GM23338 (cell line): ENCODE data around the gene SFXN1. TPM values are rescaled to one million over a fixed set of nuclear protein-coding genes. Genes with fewer than 3 reads are reported as not detected.

ENCODE experiments used
- ATAC-seq: fragments of 200-7000 bp; cut with Tn5 transposase; 3 replicates; pipeline ENCODE4 v1.9.1; 2020
- DNase-seq: peaks from one replicate; pipeline ENCODE4 v3.0.0-alpha.2; 2015; ENCODE audit warnings: low spot score
- H2AFZ ChIP-seq: fragments of 200-600 bp; sonication (generic); 2 replicates; pipeline ENCODE4 v1.8.0; 2016; ENCODE audit warnings: antibody characterized with exemption, mild to moderate bottlenecking, moderate library complexity
- H3F3A ChIP-seq: fragments of 200-600 bp; sonication (generic); replicated peaks from 2 replicates; pipeline ENCODE4 v1.8.0; 2017; ENCODE audit warnings: antibody characterized with exemption, mixed run types, low read depth
- H3K27ac ChIP-seq: fragments of 200-600 bp; sonication (generic); 2 replicates; pipeline ENCODE4 v1.6.1; 2016; ENCODE audit warnings: low read depth
- H3K27me3 ChIP-seq: fragments of 200-600 bp; sonication (generic); 2 replicates; pipeline ENCODE4 v1.8.0; 2016; ENCODE audit warnings: mild to moderate bottlenecking, mixed run types, moderate library complexity; ENCODE audit not compliant: insufficient read depth
- H3K36me3 ChIP-seq: fragments of 200-600 bp; sonication (generic); 2 replicates; pipeline ENCODE4 v1.8.0; 2016; ENCODE audit warnings: mild to moderate bottlenecking; ENCODE audit not compliant: insufficient read depth
- H3K4me1 ChIP-seq: fragments of 200-600 bp; sonication (generic); 2 replicates; pipeline ENCODE4 v1.8.0; 2016; ENCODE audit warnings: mild to moderate bottlenecking, moderate library complexity; ENCODE audit not compliant: insufficient read depth
- H3K4me2 ChIP-seq: fragments of 200-600 bp; sonication (generic); 2 replicates; pipeline ENCODE4 v1.7.1; 2017; ENCODE audit warnings: mixed run types
- H3K4me3 ChIP-seq: fragments of 200-600 bp; sonication (generic); 2 replicates; pipeline ENCODE4 v1.6.1; 2016; ENCODE audit warnings: mixed run types
- H3K79me2 ChIP-seq: fragments of 200-600 bp; sonication (generic); replicated peaks from 2 replicates; pipeline ENCODE4 v1.8.0; 2017; ENCODE audit warnings: mild to moderate bottlenecking; ENCODE audit not compliant: insufficient read depth
- H3K9me2 ChIP-seq: fragments of 200-600 bp; sonication (generic); 2 replicates; pipeline ENCODE4 v1.8.0; 2017; ENCODE audit not compliant: insufficient read depth
- H4K20me1 ChIP-seq: fragments of 200-600 bp; sonication (generic); replicated peaks from 2 replicates; pipeline ENCODE4 v1.8.0; 2017; ENCODE audit warnings: mild to moderate bottlenecking; ENCODE audit not compliant: insufficient read depth
- H3K27ac Mint-ChIP-seq: 2 replicates; pipeline ENCODE4 v1.8.0; 2020; ENCODE audit warnings: inconsistent platforms, mild to moderate bottlenecking, moderate library complexity, mixed read lengths
- H3K27me3 Mint-ChIP-seq: 3 replicates; pipeline ENCODE4 v1.8.0; 2022; ENCODE audit warnings: low read depth, mild to moderate bottlenecking, moderate library complexity, mixed read lengths, inconsistent platforms; ENCODE audit not compliant: insufficient read depth, poor library complexity
- H3K36me3 Mint-ChIP-seq: 3 replicates; pipeline ENCODE4 v1.8.0; 2021; ENCODE audit warnings: low read depth, mild to moderate bottlenecking, inconsistent platforms, moderate library complexity, mixed read lengths
- H3K4me1 Mint-ChIP-seq: 3 replicates; pipeline ENCODE4 v1.8.0; 2020; ENCODE audit warnings: mild to moderate bottlenecking, inconsistent platforms, mixed read lengths
- H3K4me3 Mint-ChIP-seq: 3 replicates; pipeline ENCODE4 v1.8.0; 2021; ENCODE audit warnings: moderate library complexity, mild to moderate bottlenecking, inconsistent platforms, mixed read lengths
- H3K9me3 Mint-ChIP-seq: 3 replicates; pipeline ENCODE4 v1.8.0; 2020; ENCODE audit warnings: moderate library complexity, mild to moderate bottlenecking, inconsistent platforms, mixed read lengths
- POLR2AphosphoS5 ChIP-seq: IDR thresholded peaks from 2 replicates; pipeline ENCODE4 v1.6.1; 2016; ENCODE audit warnings: antibody characterized with exemption, low read depth
- ZNF114 ChIP-seq: fragments of 250-450 bp; sonication (Bioruptor Pico); IDR thresholded peaks from 2 replicates; pipeline ENCODE4 v1.5.0; 2020; ENCODE audit warnings: mild to moderate bottlenecking, moderate library complexity
- ZNF331 ChIP-seq: fragments of 250-450 bp; sonication (Bioruptor Pico); IDR thresholded peaks from 2 replicates; pipeline ENCODE4 v1.5.0; 2020; ENCODE audit warnings: low read depth, mild to moderate bottlenecking, moderate library complexity
- ZNF462 ChIP-seq: fragments of 250-450 bp; sonication (Bioruptor Pico); IDR thresholded peaks from 2 replicates; pipeline ENCODE4 v1.5.0; 2020; ENCODE audit warnings: mild to moderate bottlenecking, moderate library complexity
- polyA plus RNA-seq: library from polyadenylated mRNA; unstranded; fragments of >200 nt; fragmentation: Nextera tagmentation; extraction: Ambion mirVana; gene quantifications from 2 replicates; pipeline ENCODE4 v1.2.1, GENCODE V29; 2016
- total RNA-seq: library from RNA; depleted of rRNA; stranded (reverse); fragments of >200 nt; shearing (Covaris generic); gene quantifications from 2 replicates; pipeline ENCODE4 v1.2.3, GENCODE V29; 2014

Gene SFXN1
- total and polyA plus RNA-seq, 2 experiments from 2014 or later = 44.0 to 97.7 TPM

- Histone ChIP-seq H2AFZ (no peak overlapping the region), H3F3A (0 out of 2 replicates have a peak, but pooled peaks cover 3% of the 10 kb centered on the region), H3K27me3 (no peaks in the 10 kb centered on the region), H3K9me2 (no peaks in the 10 kb centered on the region), H3K36me3 (peaks cover 18% of the 10 kb centered on the region; the same call in 1 of the 2 replicates), H3K79me2 (peaks cover 90% of the 10 kb centered on the region), H4K20me1 (peaks cover 55% of the 10 kb centered on the region), H3K4me3 (no peak overlapping the region), H3K27ac (no peak overlapping the region), H3K4me1 (no peaks in the 10 kb centered on the region), H3K4me2 (no peak overlapping the region)
- Mint-ChIP-seq H3K4me1 (peaks cover 5% of the 10 kb centered on the region; the same call in 1 of the 3 replicates), H3K27ac (no peak overlapping the region), H3K27me3 (peaks cover 4% of the 10 kb centered on the region), H3K36me3 (peaks cover 56% of the 10 kb centered on the region), H3K4me3 (no peak overlapping the region), H3K9me3 (no peaks in the 10 kb centered on the region)
- DNase-seq (no peak), ATAC-seq (no peak)
- no peak for TF ChIP-seq POLR2AphosphoS5
- no peak for TF ChIP-seq ZNF331 (CRISPR knock-in tag)
- no peak for TF ChIP-seq ZNF114 (CRISPR knock-in tag)
- TF ChIP-seq ZNF462 (CRISPR knock-in tag) = no peak
Observed at GRCh38 chr5:175487514-175488222, 9.3 kb downstream of the SFXN1 start.
